GM12878 (cell line): ENCODE data around the gene MRPL32. TPM values are rescaled to one million over a fixed set of nuclear protein-coding genes. Genes with fewer than 3 reads are reported as not detected.

ENCODE experiments used
- ATAC-seq: fragments of 200-7000 bp; cut with Tn5 transposase; 3 replicates; pipeline ENCODE4 v1.9.1; 2020; ENCODE audit warnings: mild to moderate bottlenecking, moderate library complexity
- BruUV-seq: library from RNA; stranded (reverse); fragments of 400-500 nt; replicated peaks from 2 replicates; lab custom pipeline; 2021; lab: Mats Ljungman, UMichigan
- CTCF ChIA-PET: fragments of 300-600 bp; sonication (Branson Sonifier 250); formaldehyde crosslinking; extraction: SDS; loops from one replicate; lab custom pipeline; 2021; ENCODE audit warnings: inconsistent platforms; lab: Yijun Ruan, JAX
- POLR2A ChIA-PET: fragments of 350-600 bp; formaldehyde crosslinking; extraction: SDS; loops from one replicate; lab custom pipeline; 2021; ENCODE audit warnings: inconsistent platforms; lab: Charles Lee
- RAD21 ChIA-PET: fragments of 300-600 bp; sonication (Branson Sonifier 250); formaldehyde crosslinking; loops from one replicate; lab custom pipeline; 2023; ENCODE audit warnings: antibody characterized with exemption; ENCODE audit not compliant: unreplicated experiment; lab: Charles Lee
- SMC1A ChIA-PET: fragments of 300-600 bp; sonication (Branson Sonifier 250); formaldehyde crosslinking; loops from one replicate; lab custom pipeline; 2023; ENCODE audit not compliant: unreplicated experiment, uncharacterized antibody; lab: Charles Lee
- DNase-seq: peaks from one replicate; pipeline ENCODE4 v3.0.0-alpha.2; 2011; ENCODE audit warnings: low read depth, low spot score
- FAIRE-seq: peaks from 3 replicates; lab custom pipeline; 2011; peaks lifted over from hg19 to GRCh38; lab: Jason Lieb, UNC
- H2AFZ ChIP-seq: 2 replicates; pipeline ENCODE4 v1.6.0; 2011; ENCODE audit warnings: low read depth, low read length, control low read depth; ENCODE audit not compliant: control insufficient read depth
- H3K27ac ChIP-seq: 2 replicates; pipeline ENCODE4 v1.5.1; 2011; ENCODE audit warnings: control low read depth; ENCODE audit not compliant: control insufficient read depth, insufficient read depth
- H3K27me3 ChIP-seq, 2 experiments: replicated peaks in 1 of 2; 2 replicates each; pipeline versions ENCODE4 v1.6.0 to v1.6.1; 2011; ENCODE audit warnings: low read length in 1 of 2; ENCODE audit not compliant: control insufficient read depth in 2 of 2, insufficient read depth in 2 of 2
- H3K36me3 ChIP-seq, 2 experiments: 2 replicates each; pipeline ENCODE4 v1.5.1; 2011; ENCODE audit warnings: low read length in 1 of 2; ENCODE audit not compliant: control insufficient read depth in 2 of 2, insufficient read depth in 2 of 2
- H3K4me1 ChIP-seq: 2 replicates; pipeline ENCODE4 v1.6.1; 2011; ENCODE audit warnings: mild to moderate bottlenecking, low read length, moderate library complexity, mixed read lengths; ENCODE audit not compliant: control insufficient read depth, insufficient read depth
- H3K4me2 ChIP-seq: 2 replicates; pipeline ENCODE4 v1.6.0; 2011; ENCODE audit warnings: control low read depth; ENCODE audit not compliant: control insufficient read depth, insufficient read depth
- H3K4me3 ChIP-seq: fragments of 200-600 bp; sonication (generic); 2 replicates; pipeline ENCODE4 v1.5.1; 2016
- H3K79me2 ChIP-seq: 2 replicates; pipeline ENCODE4 v1.6.0; 2011; ENCODE audit warnings: low read length; ENCODE audit not compliant: control insufficient read depth, insufficient read depth
- H3K9ac ChIP-seq: 2 replicates; pipeline ENCODE4 v1.8.0; 2011; ENCODE audit warnings: low read length, control low read depth, mixed read lengths; ENCODE audit not compliant: control insufficient read depth, insufficient read depth
- H3K9me3 ChIP-seq: replicated peaks from 3 replicates; pipeline ENCODE4 v1.5.1; 2011; ENCODE audit warnings: mild to moderate bottlenecking, low read length; ENCODE audit not compliant: control insufficient read depth, insufficient read depth
- H4K20me1 ChIP-seq: 2 replicates; pipeline ENCODE4 v1.6.0; 2011; ENCODE audit not compliant: control insufficient read depth, insufficient read depth
- ATF3 ChIP-seq: IDR thresholded peaks from 2 replicates; pipeline ENCODE4 v1.6.1; 2011; ENCODE audit warnings: low read depth, mild to moderate bottlenecking, low read length, moderate library complexity, borderline replicate concordance; ENCODE audit errors: extremely low read depth
- BCL11A ChIP-seq: IDR thresholded peaks from 2 replicates; pipeline ENCODE4 v1.6.1; 2011; ENCODE audit warnings: low read depth, low read length
- CREB1 ChIP-seq: IDR thresholded peaks from 2 replicates; pipeline ENCODE4 v1.6.1; 2012; ENCODE audit warnings: low read depth, mild to moderate bottlenecking, inconsistent platforms
- CTCF ChIP-seq, 3 experiments: IDR thresholded peaks in 2 of 3; conservative IDR thresholded peaks in 1 of 3; 2 replicates each; pipeline ENCODE4 v1.5.1; 2011; ENCODE audit warnings: low read depth in 3 of 3, low read length in 3 of 3, mild to moderate bottlenecking in 3 of 3, control low read depth in 2 of 3, moderate library complexity in 2 of 3, inconsistent platforms in 1 of 3, mixed read lengths in 1 of 3; ENCODE audit not compliant: control insufficient read depth in 2 of 3, insufficient read depth in 1 of 3; ENCODE audit errors: extremely low read depth in 1 of 3
- DPF2 ChIP-seq: fragments of 450-650 bp; IDR thresholded peaks from 2 replicates; pipeline ENCODE4 v1.6.1; 2017; ENCODE audit warnings: mild to moderate bottlenecking
- IRF3 ChIP-seq: fragments of 450-650 bp; IDR thresholded peaks from 2 replicates; pipeline ENCODE4 v1.6.1; 2014; ENCODE audit warnings: mild to moderate bottlenecking
- NFYA ChIP-seq: IDR thresholded peaks from 2 replicates; pipeline ENCODE4 v1.6.1; 2011; ENCODE audit warnings: low read depth, mild to moderate bottlenecking, low read length, improper control_type of control experiment, borderline replicate concordance
- NR2C2 ChIP-seq: IDR thresholded peaks from 2 replicates; pipeline ENCODE4 v1.6.1; 2011; ENCODE audit warnings: borderline replicate concordance, low read depth; ENCODE audit not compliant: control insufficient read depth, insufficient read length
- NR2F1 ChIP-seq: fragments of 450-650 bp; conservative IDR thresholded peaks from 2 replicates; pipeline ENCODE4 v1.6.1; 2017; ENCODE audit warnings: mild to moderate bottlenecking
- RB1 ChIP-seq: fragments of 450-650 bp; formaldehyde crosslinking; IDR thresholded peaks from 2 replicates; pipeline ENCODE4 v1.6.1; 2017; ENCODE audit warnings: mild to moderate bottlenecking, borderline replicate concordance
- RCOR1 ChIP-seq: conservative IDR thresholded peaks from 2 replicates; pipeline ENCODE4 v1.6.1; 2012; ENCODE audit warnings: low read depth, low read length, improper control_type of control experiment
- SIX5 ChIP-seq: IDR thresholded peaks from 2 replicates; pipeline ENCODE4 v1.6.1; 2011; ENCODE audit warnings: mild to moderate bottlenecking, low read depth, low read length, moderate library complexity; ENCODE audit not compliant: severe bottlenecking
- SMAD5 ChIP-seq: IDR thresholded peaks from 2 replicates; pipeline ENCODE4 v1.6.1; 2016; ENCODE audit warnings: antibody characterized with exemption, low read depth
- USF2 ChIP-seq: IDR thresholded peaks from 2 replicates; pipeline ENCODE4 v1.6.1; 2011; ENCODE audit warnings: low read depth, low read length, improper control_type of control experiment, borderline replicate concordance
- ZNF687 ChIP-seq: fragments of 450-650 bp; IDR thresholded peaks from 2 replicates; pipeline ENCODE4 v1.6.1; 2017; ENCODE audit warnings: mild to moderate bottlenecking, moderate library complexity
- WGBS: methylation state at CpG from one replicate; pipeline ENCODE4 v1.1.6; 2016; ENCODE audit warnings: low lambda C conversion rate; ENCODE audit not compliant: insufficient replicate concordance, insufficient coverage; ENCODE audit errors: missing lambda C conversion rate; 5-methylcytosine and 5-hydroxymethylcytosine counted together
- in situ Hi-C: fragments of 300-500 bp; cut with MboI; formaldehyde crosslinking; loops from 9 replicates; pipeline ENCODE4 v1.14.3; 2018; ENCODE audit warnings: mixed read lengths
- intact Hi-C: fragments of 100-400 bp; cut with micrococcal nuclease; formaldehyde crosslinking; loops from one replicate; pipeline ENCODE4 v1.14.2; 2022; ENCODE audit not compliant: unreplicated experiment
- polyA plus RNA-seq, 11 experiments: library from polyadenylated mRNA; depleted of rRNA in 4 of 11; unstranded in 6 of 11; stranded (reverse) in 5 of 11; fragments of >200 nt; fragmentation: Nextera tagmentation in 4 of 11; fragmentation: Illumina TruSeq in 1 of 11; extraction: Ambion mirVana in 4 of 11; extraction: Trizol in 1 of 11; gene quantifications; 1 replicate in 1 of 11; 2 replicates in 10 of 11; pipeline versions ENCODE4 v1.2.1 to v1.2.3, GENCODE V29; 2011 to 2016; ENCODE audit warnings: inconsistent platforms in 2 of 11, missing spikeins in 2 of 11, low read depth in 1 of 11
- total RNA-seq, 4 experiments: library from RNA; depleted of rRNA in 3 of 4; stranded (reverse); fragments of >200 nt in 3 of 4; fragmentation: Illumina TruSeq in 1 of 4; extraction: Trizol in 1 of 4; gene quantifications; 2 replicates each; pipeline versions ENCODE4 v1.2.1 to v1.2.3, GENCODE V29; 2013 to 2021

The MRPL32 gene
- total and polyA plus RNA-seq, 10 of the 15 experiments (the other 5 are each of a cell fraction or from before 2014, with no cell fraction given), result 65.3 to 339 (median 112) TPM

- Histone ChIP-seq H4K20me1 (peaks cover 5% of the 10 kb centered on the region), H3K27me3 (no peaks in the 10 kb centered on the region), H3K4me3 (no peak overlapping the region), H2AFZ (no peak overlapping the region), H3K4me2 (peak overlapping the region; percentile 2; the same call in 1 of the 2 replicates), H3K9me3 (no peaks in the 10 kb centered on the region), H3K9ac (no peak overlapping the region), H3K4me1 (no peaks in the 10 kb centered on the region; the same call in 1 of the 2 replicates), H3K79me2 (peaks cover 70% of the 10 kb centered on the region), H3K27ac (0 out of 2 replicates have a peak overlapping the region, but pooled peaks have one; percentile 5), H3K36me3 (peaks cover 1 to 32% of the 10 kb centered on the region in 2 experiments)
- intact Hi-C loops (no loop called here), in situ Hi-C loops (no loop called here)
- no TSS peak for BruUV-seq
- ATAC-seq (no peak), FAIRE-seq (no peak), DNase-seq (no peak)
- WGBS, result 100% methylated on average over 1 of the region's 1 CpG
- POLR2A ChIA-PET, result interaction anchor here (1.0 to 6.1 kb wide), 2 partner anchors 8 to 9 kb away, joined by 7 to 50 read pairs; partner anchors contain the start of genes MRPL32 and PSMA2
- CTCF ChIA-PET, result interaction anchor here (1.5 to 2.7 kb wide), 2 partner anchors 10 to 16 kb away, joined by 9 read pairs; no protein-coding TSS in a partner anchor
- RAD21 ChIA-PET, result interaction anchor here (1.4 to 2.1 kb wide), 2 partner anchors 13 to 16 kb away, joined by 3 to 10 read pairs; no protein-coding TSS in a partner anchor
- SMC1A ChIA-PET, result interaction anchor here (1.2 to 5.3 kb wide), 4 partner anchors 10 to 44 kb away, joined by 4 to 34 read pairs (median 13); partner anchors contain the start of gene C7orf25
- TF ChIP-seq RCOR1, result no peak
- no peak for TF ChIP-seq ATF3
- TF ChIP-seq SMAD5, result no peak
- no peak for TF ChIP-seq RB1
- no peak for TF ChIP-seq ZNF687
- no peak for TF ChIP-seq CTCF (IDR thresholded peaks at IDR 0.05 in 2 of 3, conservative IDR thresholded peaks at IDR 0.05 in 1 of 3; ENCODE audit: control insufficient read depth in 2 of 3, extremely low read depth in 1 of 3, insufficient read depth in 1 of 3, low read depth in 3 of 3, low read length in 3 of 3)
- TF ChIP-seq NR2F1, result no peak
- TF ChIP-seq USF2, result no peak
- TF ChIP-seq BCL11A, result no peak
- TF ChIP-seq DPF2, result no peak
- TF ChIP-seq IRF3, result no peak
- no peak for TF ChIP-seq CREB1
- TF ChIP-seq NR2C2, result no peak
- no peak for TF ChIP-seq SIX5
- TF ChIP-seq NFYA, result no peak
These were observed 6.5 kb upstream of the MRPL32 start for GRCh38 chr7:42925630-42926029.
